Measurements from ENCODE around the gene TSPAN18. TPM values are rescaled to one million over a fixed set of nuclear protein-coding genes. Genes with fewer than 3 reads are reported as not detected.

The TSPAN18 gene
- total and polyA plus RNA-seq, 2 experiments from 2014 or later: 0.20 to 0.54 TPM

- Histone ChIP-seq H2AFZ (no peak overlapping the region), H3K9me2 (ENCODE audit: insufficient read depth) (no peaks in the 10 kb centered on the region), H3K36me3 (ENCODE audit: low read depth) (no peaks in the 10 kb centered on the region), H3K9ac (no peak overlapping the region), H3F3A (ENCODE audit: insufficient read depth) (no peaks in the 10 kb centered on the region), H3K4me2 (ENCODE audit: unreplicated experiment) (no peak overlapping the region), H3K79me2 (ENCODE audit: insufficient read depth) (no peaks in the 10 kb centered on the region), H4K20me1 (ENCODE audit: insufficient read depth) (no peaks in the 10 kb centered on the region), H3K9me3 (ENCODE audit: low read depth) (no peaks in the 10 kb centered on the region), H3K4me1 (ENCODE audit: insufficient read depth) (no peaks in the 10 kb centered on the region), H3K27me3 (replicated peaks; ENCODE audit: insufficient read depth) (no peaks in the 10 kb centered on the region), H3K27ac (no peak overlapping the region), H3K4me3 (no peak overlapping the region)
- no peak for DNase-seq
- no peak for TF ChIP-seq EZH2 (IDR thresholded peaks at IDR 0.05; ENCODE audit: insufficient read depth, poor library complexity, severe bottlenecking)
- TF ChIP-seq EZH2phosphoT487 (IDR thresholded peaks at IDR 0.05; ENCODE audit: insufficient read depth, low read depth): no peak
- in situ Hi-C loops (cut with MboI): no loop called here
- WGBS, 2 experiments (ENCODE audit: low coverage in 1 of 2, low lambda C conversion rate in 2 of 2, missing lambda C conversion rate in 2 of 2): 94 to 95% methylated on average over 5 of the region's 5 CpGs
Observed at GRCh38 chr11:44963948-44964347, 237.2 kb downstream of the TSPAN18 start.

- no peak overlapping the region for H3K4me2 ChIP-seq (ENCODE audit: unreplicated experiment)
- DNase-seq: no peak
- no peaks in the 10 kb centered on the region for H4K20me1 ChIP-seq (ENCODE audit: insufficient read depth)
- no peak overlapping the region for H3K9ac ChIP-seq
- H3K36me3 ChIP-seq (ENCODE audit: low read depth): no peaks in the 10 kb centered on the region
- no peak overlapping the region for H3K4me3 ChIP-seq
- in situ Hi-C loops (cut with MboI): no loop called here
- no peak overlapping the region for H3K27ac ChIP-seq
- H3K9me2 ChIP-seq (ENCODE audit: insufficient read depth): no peaks in the 10 kb centered on the region
- H2AFZ ChIP-seq: no peak overlapping the region
- H3K4me1 ChIP-seq (ENCODE audit: insufficient read depth): no peaks in the 10 kb centered on the region
- whole genome bisulfite sequencing, 2 experiments (ENCODE audit: low coverage in 1 of 2, low lambda C conversion rate in 2 of 2, missing lambda C conversion rate in 2 of 2): 69 to 75% methylated on average over 9 of the region's 9 CpGs
- TF ChIP-seq EZH2phosphoT487 (IDR thresholded peaks at IDR 0.05; ENCODE audit: insufficient read depth, low read depth) (no peak), EZH2 (IDR thresholded peaks at IDR 0.05; ENCODE audit: insufficient read depth, poor library complexity, severe bottlenecking) (no peak)
- no peaks in the 10 kb centered on the region for H3F3A ChIP-seq (ENCODE audit: insufficient read depth)
- no peaks in the 10 kb centered on the region for H3K9me3 ChIP-seq (ENCODE audit: low read depth)
- H3K79me2 ChIP-seq (ENCODE audit: insufficient read depth): no peaks in the 10 kb centered on the region
- no peaks in the 10 kb centered on the region for H3K27me3 ChIP-seq (replicated peaks; ENCODE audit: insufficient read depth)
Observed at GRCh38 chr11:44964526-44965209, 237.9 kb downstream of the TSPAN18 start.

- Histone ChIP-seq H3K27ac (no peak overlapping the region), H3K36me3 (ENCODE audit: low read depth) (no peaks in the 10 kb centered on the region), H3K4me3 (no peak overlapping the region), H4K20me1 (ENCODE audit: insufficient read depth) (no peaks in the 10 kb centered on the region), H2AFZ (no peak overlapping the region), H3K9me3 (ENCODE audit: low read depth) (no peaks in the 10 kb centered on the region), H3K27me3 (replicated peaks; ENCODE audit: insufficient read depth) (peaks cover 14% of the 10 kb centered on the region), H3F3A (ENCODE audit: insufficient read depth) (no peaks in the 10 kb centered on the region), H3K4me2 (ENCODE audit: unreplicated experiment) (no peak overlapping the region), H3K9me2 (ENCODE audit: insufficient read depth) (no peaks in the 10 kb centered on the region), H3K4me1 (ENCODE audit: insufficient read depth) (no peaks in the 10 kb centered on the region), H3K9ac (no peak overlapping the region), H3K79me2 (ENCODE audit: insufficient read depth) (no peaks in the 10 kb centered on the region)
- TF ChIP-seq EZH2 (IDR thresholded peaks at IDR 0.05; ENCODE audit: insufficient read depth, poor library complexity, severe bottlenecking) (no peak), EZH2phosphoT487 (IDR thresholded peaks at IDR 0.05; ENCODE audit: insufficient read depth, low read depth) (no peak)
- WGBS, 2 experiments (ENCODE audit: low coverage in 1 of 2, low lambda C conversion rate in 2 of 2, missing lambda C conversion rate in 2 of 2): 73% methylated on average over 6 of the region's 6 CpGs
- DNase-seq: no peak
- in situ Hi-C loops (cut with MboI): no loop called here
Observed at GRCh38 chr11:44966694-44967093, 239.9 kb downstream of the TSPAN18 start.

GRCh38 chr11:44967930-44968496 is 241.3 kb downstream of the TSPAN18 start:
- WGBS, 2 experiments (ENCODE audit: low coverage in 1 of 2, low lambda C conversion rate in 2 of 2, missing lambda C conversion rate in 2 of 2): 78 to 79% methylated on average over 3 of the region's 3 CpGs
- Histone ChIP-seq H3K4me2 (ENCODE audit: unreplicated experiment) (no peak overlapping the region), H3K4me1 (ENCODE audit: insufficient read depth) (no peaks in the 10 kb centered on the region), H2AFZ (no peak overlapping the region), H3K4me3 (no peak overlapping the region), H3K9ac (no peak overlapping the region), H3K27ac (no peak overlapping the region), H3K27me3 (replicated peaks; ENCODE audit: insufficient read depth) (peaks cover 14% of the 10 kb centered on the region), H3K9me2 (ENCODE audit: insufficient read depth) (no peaks in the 10 kb centered on the region), H3K36me3 (ENCODE audit: low read depth) (no peaks in the 10 kb centered on the region), H3K9me3 (ENCODE audit: low read depth) (no peaks in the 10 kb centered on the region), H4K20me1 (ENCODE audit: insufficient read depth) (no peaks in the 10 kb centered on the region), H3K79me2 (ENCODE audit: insufficient read depth) (no peaks in the 10 kb centered on the region), H3F3A (ENCODE audit: insufficient read depth) (no peaks in the 10 kb centered on the region)
- in situ Hi-C loops (cut with MboI): no loop called here
- TF ChIP-seq EZH2phosphoT487 (IDR thresholded peaks at IDR 0.05; ENCODE audit: insufficient read depth, low read depth) (no peak), EZH2 (IDR thresholded peaks at IDR 0.05; ENCODE audit: insufficient read depth, poor library complexity, severe bottlenecking) (no peak)
- DNase-seq: no peak

All from GM23248 (cell line).